CD8-positive, alpha-beta memory T cell (primary cell): ENCODE results near the gene ORAI3. TPM values are rescaled to one million over a fixed set of nuclear protein-coding genes. Genes with fewer than 3 reads are reported as not detected.
A peak's percentile ranks its signal among the peaks of the same experiment; 100 is the strongest.

Experiments used
- CTCF ChIA-PET: fragments of 350-600 bp; sonication (Branson Sonifier 250); formaldehyde crosslinking; loops from one replicate; lab custom pipeline; 2021; ENCODE audit warnings: antibody characterized with exemption; lab: Charles Lee
- POLR2A ChIA-PET: fragments of 350-600 bp; sonication (Branson Sonifier 250); formaldehyde crosslinking; loops from one replicate; lab custom pipeline; 2021; ENCODE audit warnings: antibody characterized with exemption; lab: Charles Lee
- DNase-seq, 5 donors: peaks; one replicate each; pipeline versions ENCODE4 v3.0.0 to v3.0.0-alpha.2; 2020 to 2022; ENCODE audit warnings: mixed read lengths in 1 of 5
- H3K27ac ChIP-seq: one replicate; pipeline ENCODE4 v1.7.0; 2013; ENCODE audit warnings: low read depth, mild to moderate bottlenecking, low read length, moderate library complexity
- H3K27me3 ChIP-seq: 2 replicates; pipeline ENCODE4 v1.7.0; 2013; ENCODE audit warnings: low read length, mild to moderate bottlenecking; ENCODE audit not compliant: insufficient read depth, poor library complexity, severe bottlenecking
- H3K36me3 ChIP-seq: 2 replicates; pipeline ENCODE4 v1.7.0; 2013; ENCODE audit warnings: mild to moderate bottlenecking, low read length, moderate library complexity; ENCODE audit not compliant: insufficient read depth
- H3K4me1 ChIP-seq: 2 replicates; pipeline ENCODE4 v1.7.0; 2013; ENCODE audit warnings: mild to moderate bottlenecking, low read length, moderate library complexity; ENCODE audit not compliant: insufficient read depth
- H3K4me3 ChIP-seq: 2 replicates; pipeline ENCODE4 v1.7.0; 2013; ENCODE audit warnings: mild to moderate bottlenecking, low read length
- H3K9me3 ChIP-seq: 2 replicates; pipeline ENCODE4 v1.7.0; 2013; ENCODE audit warnings: mild to moderate bottlenecking, low read length
- H3K27ac Mint-ChIP-seq, 8 donors: one replicate each; pipeline ENCODE4 v1.8.0; 2020 to 2021; ENCODE audit warnings: mixed read lengths in 8 of 8, mild to moderate bottlenecking in 6 of 8, inconsistent platforms in 3 of 8, moderate library complexity in 3 of 8
- H3K27me3 Mint-ChIP-seq, 2 donors: one replicate each; pipeline ENCODE4 v1.8.0; 2020 to 2021; ENCODE audit warnings: mixed read lengths in 2 of 2, mild to moderate bottlenecking in 1 of 2, moderate library complexity in 1 of 2
- H3K36me3 Mint-ChIP-seq, 3 donors: one replicate each; pipeline ENCODE4 v1.8.0; 2020 to 2021; ENCODE audit warnings: mixed read lengths in 3 of 3, inconsistent platforms in 1 of 3, mild to moderate bottlenecking in 1 of 3
- H3K4me1 Mint-ChIP-seq, 3 donors: one replicate each; pipeline ENCODE4 v1.8.0; 2020 to 2021; ENCODE audit warnings: mixed read lengths in 3 of 3, inconsistent platforms in 1 of 3, mild to moderate bottlenecking in 1 of 3
- H3K4me3 Mint-ChIP-seq, 7 donors: one replicate each; pipeline ENCODE4 v1.8.0; 2020 to 2021; ENCODE audit warnings: mixed read lengths in 7 of 7, mild to moderate bottlenecking in 6 of 7, moderate library complexity in 4 of 7, inconsistent platforms in 2 of 7
- H3K9me3 Mint-ChIP-seq, 5 donors: one replicate each; pipeline ENCODE4 v1.8.0; 2020 to 2022; ENCODE audit warnings: mixed read lengths in 5 of 5, mild to moderate bottlenecking in 3 of 5, moderate library complexity in 2 of 5, inconsistent platforms in 1 of 5
- polyA plus RNA-seq: library from polyadenylated mRNA; unstranded; fragments of 300-500 nt; fragmentation: Illumina TruSeq; gene quantifications from one replicate; pipeline ENCODE4 v1.2.3, GENCODE V29; 2021
- total RNA-seq, 2 experiments: library from RNA; stranded (reverse); gene quantifications; one replicate each; pipeline ENCODE4 v1.2.3, GENCODE V29; 2021

The ORAI3 gene
- total and polyA plus RNA-seq, 3 experiments from 2014 or later: 8.5 to 25.8 (median 8.8) TPM

GRCh38 chr16:30951750-30952149, 2.9 kb downstream of the ORAI3 start:
- Histone ChIP-seq H3K27me3 (no peaks in the 10 kb centered on the region), H3K4me1 (peaks cover 23% of the 10 kb centered on the region), H3K36me3 (no peaks in the 10 kb centered on the region), H3K9me3 (no peaks in the 10 kb centered on the region), H3K4me3 (no peak overlapping the region), H3K27ac (no peak overlapping the region)
- ChIA-PET CTCF (interaction anchor here (1.6 to 4.9 kb wide), 2 partner anchors 10 to 491 kb away, joined by 3 to 50 read pairs; partner anchors contain the start of gene ZNF843), POLR2A (no interaction called here)
- Mint-ChIP-seq H3K4me3 (peak overlapping the region in 3 of 7 donors; percentile 15 to 76 (median 23)), H3K36me3 (peaks cover 0 to 2% (median 0%) of the 10 kb centered on the region in 3 donors), H3K27ac (peak overlapping the region in 2 of 8 donors; percentile 21 to 56), H3K4me1 (peaks cover 17 to 29% (median 22%) of the 10 kb centered on the region in 3 donors), H3K9me3 (no peaks in the 10 kb centered on the region), H3K27me3 (no peaks in the 10 kb centered on the region)
- no peak for DNase-seq

GRCh38 chr16:30953111-30953510, 4.2 kb downstream of the ORAI3 start:
- ChIA-PET POLR2A (no interaction called here), CTCF (interaction anchor here (1.1 to 4.9 kb wide), 8 partner anchors 11 to 490 kb away, joined by 3 to 50 read pairs (median 4); partner anchors contain the start of genes PRSS53, ZNF646, ZNF668 and ZNF843)
- Histone ChIP-seq H3K4me1 (peaks cover 26% of the 10 kb centered on the region), H3K27ac (no peak overlapping the region), H3K4me3 (no peak overlapping the region), H3K27me3 (no peaks in the 10 kb centered on the region), H3K9me3 (no peaks in the 10 kb centered on the region), H3K36me3 (no peaks in the 10 kb centered on the region)
- H3K27ac Mint-ChIP-seq: peak overlapping the region in 2 of 8 donors; percentile 48 to 89
- DNase-seq: no peak
- no peaks in the 10 kb centered on the region for H3K9me3 Mint-ChIP-seq
- H3K27me3 Mint-ChIP-seq: no peaks in the 10 kb centered on the region
- peaks cover 18 to 37% (median 22%) of the 10 kb centered on the region in 3 donors for H3K4me1 Mint-ChIP-seq
- H3K36me3 Mint-ChIP-seq: peaks cover 0 to 8% (median 0%) of the 10 kb centered on the region in 3 donors
- no peak overlapping the region for H3K4me3 Mint-ChIP-seq

GRCh38 chr16:30953511-30954124, 4.8 kb downstream of the ORAI3 start:
- H3K4me1 ChIP-seq: peaks cover 28% of the 10 kb centered on the region
- POLR2A ChIA-PET: no interaction called here
- no peaks in the 10 kb centered on the region for H3K9me3 ChIP-seq
- CTCF ChIA-PET: interaction anchor here (1.1 to 4.9 kb wide), 8 partner anchors 12 to 489 kb away, joined by 3 to 50 read pairs (median 4); partner anchors contain the start of genes PRSS53, ZNF646, ZNF668 and ZNF843
- H3K27ac ChIP-seq: no peak overlapping the region
- H3K27me3 ChIP-seq: no peaks in the 10 kb centered on the region
- peaks cover 22 to 41% (median 26%) of the 10 kb centered on the region in 3 donors for H3K4me1 Mint-ChIP-seq
- H3K9me3 Mint-ChIP-seq: no peaks in the 10 kb centered on the region
- peak overlapping the region in 4 of 8 donors; percentile 48 to 89 (median 50) for H3K27ac Mint-ChIP-seq
- H3K36me3 Mint-ChIP-seq: peaks cover 0 to 11% (median 0%) of the 10 kb centered on the region in 3 donors
- H3K4me3 ChIP-seq: no peak overlapping the region
- DNase-seq: peak; percentile 47 to 78 (median 57)
- peak overlapping the region in 2 of 7 donors; percentile 56 to 84 for H3K4me3 Mint-ChIP-seq
- H3K27me3 Mint-ChIP-seq: no peaks in the 10 kb centered on the region
- no peaks in the 10 kb centered on the region for H3K36me3 ChIP-seq

GRCh38 chr16:30954993-30955392, 6.1 kb downstream of the ORAI3 start:
- ChIA-PET CTCF (interaction anchor here (3.2 to 4.9 kb wide), 2 partner anchors 13 to 187 kb away, joined by 9 to 50 read pairs; no protein-coding TSS in a partner anchor), POLR2A (interaction anchor here (0.7 kb wide), 1 partner anchor 119 kb away, joined by 5 read pairs; the partner anchor contains the start of genes ZNF646 and ZNF668)
- H3K27ac ChIP-seq: no peak overlapping the region
- Mint-ChIP-seq H3K27ac (peak overlapping the region in 3 of 8 donors; percentile 3 to 89 (median 57)), H3K4me1 (peaks cover 27 to 45% (median 33%) of the 10 kb centered on the region in 3 donors), H3K9me3 (no peaks in the 10 kb centered on the region), H3K4me3 (peak overlapping the region in 2 of 7 donors; percentile 66 to 74), H3K27me3 (no peaks in the 10 kb centered on the region), H3K36me3 (peaks cover 0 to 21% (median 2%) of the 10 kb centered on the region in 3 donors)
- H3K4me3 ChIP-seq: no peak overlapping the region
- peaks cover 35% of the 10 kb centered on the region for H3K4me1 ChIP-seq
- no peaks in the 10 kb centered on the region for H3K9me3 ChIP-seq
- H3K27me3 ChIP-seq: no peaks in the 10 kb centered on the region
- DNase-seq: no peak
- peaks cover 4% of the 10 kb centered on the region for H3K36me3 ChIP-seq

GRCh38 chr16:30956601-30957455, 8.0 kb downstream of the ORAI3 start:
- Histone ChIP-seq H3K9me3 (no peaks in the 10 kb centered on the region), H3K27ac (peak overlapping the region; percentile 96), H3K4me3 (peak overlapping the region; percentile 98), H3K4me1 (peaks cover 24% of the 10 kb centered on the region), H3K36me3 (peaks cover 15% of the 10 kb centered on the region), H3K27me3 (no peaks in the 10 kb centered on the region)
- Mint-ChIP-seq H3K36me3 (peaks cover 0 to 37% (median 7%) of the 10 kb centered on the region in 3 donors), H3K27ac (peak overlapping the region; percentile 97 to 100 (median 98)), H3K4me1 (peaks cover 26 to 42% (median 27%) of the 10 kb centered on the region in 3 donors), H3K4me3 (peak overlapping the region; percentile 93 to 99 (median 97)), H3K27me3 (no peaks in the 10 kb centered on the region), H3K9me3 (no peaks in the 10 kb centered on the region)
- CTCF ChIA-PET: interaction anchor here (4.9 kb wide), 1 partner anchor 15 kb away, joined by 50 read pairs; no protein-coding TSS in a partner anchor
- POLR2A ChIA-PET: interaction anchor here (0.5 to 1.1 kb wide), 3 partner anchors 117 to 185 kb away, joined by 3 to 4 read pairs (median 3); partner anchors contain the start of genes KAT8 and ZNF668
- DNase-seq: peak; percentile 77 to 87 (median 83)

GRCh38 chr16:30957456-30958174, 8.7 kb downstream of the ORAI3 start, which contains the start of gene SETD1A:
TSS of gene SETD1A (plus strand) at chr16:30957754. CDS start at chr16:30958732, 978 bp downstream.
- Histone ChIP-seq H3K27ac (peak within 1 kb of the TSS; percentile 96), H3K9me3 (no peaks in the 10 kb centered on the region), H3K4me3 (peak within 1 kb of the TSS; percentile 98), H3K27me3 (no peaks in the 10 kb centered on the region), H3K4me1 (peaks cover 24% of the 10 kb centered on the region), H3K36me3 (peaks cover 22% of the 10 kb centered on the region)
- Mint-ChIP-seq H3K27me3 (no peaks in the 10 kb centered on the region), H3K27ac (peak within 1 kb of the TSS; percentile 97 to 100 (median 98)), H3K4me3 (peak within 1 kb of the TSS; percentile 93 to 99 (median 97)), H3K4me1 (peaks cover 26 to 41% (median 27%) of the 10 kb centered on the region in 3 donors), H3K36me3 (peaks cover 0 to 44% (median 9%) of the 10 kb centered on the region in 3 donors), H3K9me3 (no peaks in the 10 kb centered on the region)
- POLR2A ChIA-PET: interaction anchor here (0.5 to 1.1 kb wide), 3 partner anchors 116 to 185 kb away, joined by 3 to 4 read pairs (median 3); partner anchors contain the start of genes KAT8 and ZNF668
- CTCF ChIA-PET: no interaction called here
- DNase-seq: peak; percentile 94 to 98 (median 97)
